Measurements from ENCODE around the gene PPP1R9B.

The PPP1R9B gene

GRCh38 chr17:50123649-50124349, 26.7 kb downstream of the PPP1R9B start:
- DNase-seq: no peak

GRCh38 chr17:50122945-50123344, 27.5 kb downstream of the PPP1R9B start:
- DNase-seq: no peak

GRCh38 chr17:50120475-50121253, 29.8 kb downstream of the PPP1R9B start:
- DNase-seq: no peak

- DNase-seq: no peak
These were observed 31.7 kb downstream of the PPP1R9B start for GRCh38 chr17:50118828-50119218.

- no peak for DNase-seq
These were observed 32.2 kb downstream of the PPP1R9B start for GRCh38 chr17:50118076-50118827.

GRCh38 chr17:50117202-50118051, 33.0 kb downstream of the PPP1R9B start:
- peak; percentile 66 for DNase-seq

GRCh38 chr17:50115756-50116155, 34.7 kb downstream of the PPP1R9B start:
- no peak for DNase-seq

GRCh38 chr17:50114849-50115357, 35.6 kb downstream of the PPP1R9B start:
- no peak for DNase-seq

- DNase-seq: no peak
These were observed 36.1 kb downstream of the PPP1R9B start for GRCh38 chr17:50114401-50114800.

- DNase-seq: no peak
These were observed 36.7 kb downstream of the PPP1R9B start for GRCh38 chr17:50113624-50114320.

- no peak for DNase-seq
These were observed 37.8 kb downstream of the PPP1R9B start for GRCh38 chr17:50112694-50113093.

GRCh38 chr17:50111673-50112655, 38.5 kb downstream of the PPP1R9B start:
- DNase-seq: no peak

GRCh38 chr17:50110591-50111349, 39.7 kb downstream of the PPP1R9B start:
- no peak for DNase-seq

GRCh38 chr17:50109785-50110184, 40.7 kb downstream of the PPP1R9B start:
- DNase-seq: no peak

GRCh38 chr17:50109207-50109606, 41.3 kb downstream of the PPP1R9B start:
- no peak for DNase-seq

- DNase-seq: no peak
These were observed 41.9 kb downstream of the PPP1R9B start for GRCh38 chr17:50108556-50108955.

GRCh38 chr17:50107790-50108414, 42.6 kb downstream of the PPP1R9B start:
- no peak for DNase-seq

GRCh38 chr17:50106393-50107131, 43.9 kb downstream of the PPP1R9B start:
- DNase-seq: no peak

GRCh38 chr17:50105811-50106210, 44.7 kb downstream of the PPP1R9B start:
- no peak for DNase-seq
